HG03442 (cell line): ENCODE measurements around the gene TTC34.
"Not testable (repeated sequence)": the region's sequence is repeated elsewhere in the genome, so short reads cannot be mapped to it uniquely, and the experiment has no call there.

Experiments used
- ATAC-seq: cut with Tn5 transposase; IDR thresholded peaks from one replicate; pipeline ENCODE4 v1.9.1; 2021; ENCODE audit warnings: mild to moderate bottlenecking, moderate library complexity; ENCODE audit not compliant: unreplicated experiment

The TTC34 gene

GRCh38 chr1:2781627-2782026 is 19.9 kb downstream of the TTC34 start:
- no peak for ATAC-seq

- ATAC-seq, result no peak
Measured at GRCh38 chr1:2778220-2778592, 23.3 kb downstream of the TTC34 start.

DNA sequence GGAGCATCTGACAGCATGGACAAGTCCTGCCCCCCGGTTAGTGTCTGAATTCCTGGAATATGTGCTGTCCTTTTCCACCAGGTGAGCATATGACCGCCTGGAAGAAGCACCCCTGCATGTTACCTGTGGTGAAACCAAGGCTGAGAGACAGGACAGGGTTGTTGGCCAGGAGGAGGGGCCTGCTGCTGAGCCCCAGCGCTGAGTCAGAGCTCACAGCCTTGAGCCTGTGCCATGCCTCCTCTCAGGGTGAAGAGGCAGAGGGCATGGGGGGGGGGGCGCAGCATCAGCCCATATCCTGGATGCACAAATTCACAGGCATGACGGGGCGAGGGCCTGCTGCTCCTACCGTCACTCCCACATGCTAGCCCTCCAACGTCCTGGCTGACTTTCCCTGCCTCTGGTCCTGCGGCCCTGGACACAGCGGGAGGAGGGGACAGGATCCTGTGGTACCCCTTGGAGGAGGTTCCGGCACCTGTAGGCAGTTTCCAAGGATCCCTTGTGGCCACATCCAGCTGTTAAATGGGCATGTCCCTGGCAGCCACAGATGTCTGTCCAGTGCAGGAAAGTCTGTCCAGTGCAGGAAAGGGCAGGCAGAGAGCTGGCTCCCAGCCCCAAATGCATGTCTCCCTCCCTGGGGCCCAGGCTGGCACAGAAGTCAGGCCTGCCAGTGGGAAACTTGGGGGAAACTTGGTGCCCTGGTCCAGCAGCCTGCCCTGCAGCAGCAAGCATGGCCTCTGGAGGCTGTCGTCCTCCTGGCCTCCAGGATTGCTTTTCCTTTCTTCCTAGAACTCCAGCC is 23.9 kb downstream of the TTC34 start:
- ATAC-seq, result no peak

DNA sequence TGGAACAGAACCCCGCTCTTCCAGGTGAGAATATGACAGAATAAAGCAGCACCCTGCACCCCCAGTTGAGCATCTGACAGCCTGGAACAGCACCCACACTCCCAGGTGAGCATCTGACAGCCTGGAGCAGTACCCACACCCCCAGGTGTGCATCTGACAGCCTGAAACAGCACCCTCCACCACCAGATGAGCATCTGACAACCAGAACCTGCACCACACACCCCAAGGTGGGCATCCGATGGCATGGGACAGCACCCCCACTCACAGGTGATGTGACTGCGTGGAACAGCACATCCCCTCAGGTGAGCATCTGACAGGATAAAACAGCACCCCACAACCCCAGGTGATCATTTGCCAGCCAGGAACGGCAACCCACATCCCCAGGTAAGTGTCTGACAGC is 26.2 kb downstream of the TTC34 start:
- ATAC-seq, result not testable (repeated sequence)

- ATAC-seq, result not testable (repeated sequence)
Measured at GRCh38 chr1:2768052-2768451, 33.4 kb downstream of the TTC34 start.

GRCh38 chr1:2759433-2759832 is 42.1 kb downstream of the TTC34 start:
- not testable (repeated sequence) for ATAC-seq

- not testable (repeated sequence) for ATAC-seq
Measured at GRCh38 chr1:2757519-2757918, 44.0 kb downstream of the TTC34 start.

DNA sequence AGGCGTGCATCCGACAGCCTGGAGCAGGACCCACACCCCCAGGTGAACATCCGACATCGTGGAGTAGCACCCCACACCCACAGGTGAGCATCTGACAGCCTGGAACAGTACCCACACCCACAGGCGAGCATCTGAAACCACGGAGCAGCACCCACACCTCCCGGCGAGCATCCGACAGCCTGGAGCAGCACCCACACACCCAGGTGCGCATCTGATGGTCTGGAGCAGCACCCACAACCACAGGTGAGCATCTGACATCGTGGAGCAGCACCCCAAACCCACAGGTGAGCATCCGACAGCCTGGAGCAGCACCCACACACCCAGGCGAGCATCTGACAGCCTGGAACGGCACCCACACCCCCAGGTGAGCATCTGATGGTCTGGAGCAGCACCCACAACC is 46.1 kb downstream of the TTC34 start:
- ATAC-seq, result not testable (repeated sequence)

DNA sequence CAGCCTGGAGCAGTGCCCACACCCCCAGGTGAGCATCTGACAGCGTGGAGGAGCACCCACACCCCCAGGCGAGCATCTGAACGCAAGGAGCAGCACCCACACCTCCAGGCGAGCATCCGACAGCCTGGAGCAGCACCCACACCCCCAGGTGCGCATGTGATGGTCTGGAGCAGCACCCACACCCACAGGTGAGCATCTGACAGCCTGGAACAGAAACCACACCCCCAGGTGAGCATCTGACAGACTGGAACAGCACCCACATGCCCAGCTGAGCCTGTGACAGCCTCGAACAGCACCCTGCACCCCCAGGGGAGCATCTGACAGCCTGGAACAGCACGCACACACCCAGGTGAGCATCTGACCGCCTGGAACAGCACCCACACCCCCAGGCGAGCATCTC is 46.9 kb downstream of the TTC34 start:
- not testable (repeated sequence) for ATAC-seq

DNA sequence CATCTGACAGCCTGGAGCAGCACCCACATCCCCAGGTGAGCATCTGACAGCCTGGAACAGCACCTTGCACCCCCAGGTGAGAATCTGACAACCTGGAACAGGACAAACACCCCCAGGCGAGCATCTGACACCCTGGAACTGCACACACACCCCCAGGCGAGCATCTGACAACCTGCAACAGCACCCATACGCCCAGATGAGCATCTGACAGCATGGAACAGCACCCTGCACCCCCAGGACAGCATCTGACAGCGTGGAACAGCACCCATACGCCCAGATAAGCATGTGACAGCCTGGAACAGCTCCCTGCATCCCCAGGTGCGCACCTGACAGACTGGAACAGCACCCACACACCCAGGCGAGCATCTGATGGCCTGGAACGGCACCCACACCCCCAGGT is 49.0 kb downstream of the TTC34 start:
- ATAC-seq, result not testable (repeated sequence)

DNA sequence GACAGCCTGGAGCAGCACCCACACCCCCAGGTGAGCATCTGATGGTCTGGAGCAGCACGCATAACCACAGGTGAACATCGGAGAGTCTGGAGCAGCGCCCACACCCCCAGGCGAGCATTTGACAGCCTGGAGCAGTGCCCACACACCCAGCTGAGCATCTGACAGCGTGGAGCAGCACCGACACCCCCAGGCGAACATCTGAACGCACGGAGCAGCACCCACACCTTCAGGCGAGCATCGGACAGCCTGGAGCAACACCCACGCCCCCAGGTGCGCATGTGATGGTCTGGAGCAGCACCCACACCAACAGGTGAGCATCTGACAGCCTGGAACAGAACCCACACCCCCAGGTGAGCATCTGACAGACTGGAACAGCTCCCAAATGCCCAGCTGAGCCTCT is 49.6 kb downstream of the TTC34 start:
- ATAC-seq, result not testable (repeated sequence)

- ATAC-seq, result not testable (repeated sequence)
Measured at GRCh38 chr1:2750766-2751730, 50.4 kb downstream of the TTC34 start.

- ATAC-seq, result not testable (repeated sequence)
Measured at GRCh38 chr1:2750041-2750680, 51.3 kb downstream of the TTC34 start.

- not testable (repeated sequence) for ATAC-seq
Measured at GRCh38 chr1:2748626-2749025, 52.9 kb downstream of the TTC34 start.

DNA sequence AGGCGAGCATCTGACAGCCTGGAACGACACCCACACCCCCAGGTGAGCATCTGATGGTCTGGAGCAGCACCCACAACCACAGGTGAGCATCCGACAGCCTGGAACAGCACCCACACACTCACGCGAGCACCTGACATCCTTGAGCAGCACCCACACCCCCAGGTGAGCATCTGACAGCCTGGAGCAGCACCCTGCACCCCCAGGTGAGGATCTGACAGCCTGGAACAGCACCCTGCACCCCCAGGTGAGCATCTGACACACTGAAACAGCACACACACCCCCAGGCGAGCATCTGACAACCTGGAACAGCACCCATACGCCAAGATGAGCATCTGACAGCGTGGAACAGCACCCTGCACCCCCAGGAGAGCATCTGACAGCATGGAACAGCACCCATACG is 106.7 kb downstream of the TTC34 start:
- not testable (repeated sequence) for ATAC-seq

DNA sequence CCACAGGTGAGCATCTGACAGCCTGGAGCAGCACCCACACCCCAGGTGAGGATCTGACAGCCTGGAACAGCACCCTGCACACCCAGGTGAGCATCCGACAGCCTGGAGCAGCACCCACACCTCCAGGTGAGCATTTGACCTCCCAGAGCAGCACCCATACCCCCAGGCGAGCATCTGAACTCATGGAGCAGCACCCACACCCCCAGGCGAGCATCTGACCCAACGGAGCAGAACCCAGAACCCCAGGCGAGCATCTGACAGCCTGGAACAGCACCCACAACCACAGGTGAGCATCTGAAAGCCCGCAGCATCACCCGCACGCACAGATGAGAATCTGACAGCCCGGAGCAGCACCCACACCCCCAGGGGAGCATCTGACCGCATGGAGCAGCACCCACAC is 111.3 kb downstream of the TTC34 start:
- ATAC-seq, result not testable (repeated sequence)

GRCh38 chr1:2688336-2688665 is 113.2 kb downstream of the TTC34 start:
- not testable (repeated sequence) for ATAC-seq

GRCh38 chr1:2687638-2688335 is 113.7 kb downstream of the TTC34 start:
- ATAC-seq, result not testable (repeated sequence)

DNA sequence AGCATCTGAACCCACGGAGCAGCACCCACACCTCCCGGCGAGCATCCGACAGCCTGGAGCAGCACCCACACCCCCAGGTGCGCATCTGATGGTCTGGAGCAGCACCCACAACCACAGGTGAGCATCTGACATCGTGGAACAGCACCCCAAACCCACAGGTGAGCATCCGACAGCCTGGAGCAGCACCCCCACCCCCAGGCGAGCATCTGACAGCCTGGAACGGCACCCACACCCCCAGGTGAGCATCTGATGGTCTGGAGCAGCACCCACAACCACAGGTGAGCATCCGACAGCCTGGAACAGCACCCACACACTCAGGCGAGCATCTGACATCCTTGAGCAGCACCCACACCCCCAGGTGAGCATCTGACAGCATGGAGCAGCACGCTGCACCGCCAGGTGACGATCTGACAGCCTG is 114.3 kb downstream of the TTC34 start:
- ATAC-seq, result not testable (repeated sequence)

DNA sequence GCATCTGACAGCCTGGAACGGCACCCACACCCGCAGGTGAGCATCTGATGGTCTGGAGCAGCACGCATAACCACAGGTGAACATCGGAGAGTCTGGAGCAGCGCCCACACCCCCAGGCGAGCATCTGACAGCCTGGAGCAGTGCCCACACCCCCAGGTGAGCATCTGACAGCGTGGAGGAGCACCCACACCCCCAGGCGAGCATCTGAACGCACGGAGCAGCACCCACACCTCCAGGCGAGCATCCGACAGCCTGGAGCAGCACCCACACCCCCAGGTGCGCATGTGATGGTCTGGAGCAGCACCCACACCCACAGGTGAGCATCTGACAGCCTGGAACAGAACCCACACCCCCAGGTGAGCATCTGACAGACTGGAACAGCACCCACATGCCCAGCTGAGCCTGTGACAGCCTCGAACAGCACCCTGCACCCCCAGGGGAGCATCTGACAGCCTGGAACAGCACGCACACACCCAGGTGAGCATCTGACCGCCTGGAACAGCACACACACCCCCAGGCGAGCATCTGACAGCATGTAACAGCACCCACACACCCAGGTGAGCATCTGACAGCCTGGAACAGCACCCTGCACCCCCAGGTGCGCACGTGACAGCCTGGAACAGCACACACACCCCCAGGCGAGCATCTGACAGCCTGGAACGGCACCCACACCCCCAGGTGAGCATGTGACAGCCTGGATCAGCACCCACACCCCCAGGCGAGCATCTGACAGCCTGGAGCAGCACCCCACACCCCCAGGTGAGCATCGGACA is 115.2 kb downstream of the TTC34 start:
- ATAC-seq, result not testable (repeated sequence)
